OCI-LY1 (cell line): ENCODE data around the gene DRC3.

Experiments used
- H2AFZ ChIP-seq: fragments of 200-600 bp; sonication (generic), shearing (Covaris generic); 2 replicates; pipeline ENCODE4 v1.6.0; 2014; ENCODE audit warnings: antibody characterized with exemption, mild to moderate bottlenecking, low read length
- H3F3A ChIP-seq: fragments of 200-600 bp; sonication (generic), shearing (Covaris generic); 2 replicates; pipeline ENCODE4 v1.6.0; 2014; ENCODE audit warnings: mild to moderate bottlenecking, antibody characterized with exemption, low read length, moderate library complexity; ENCODE audit not compliant: insufficient read depth
- H3K27ac ChIP-seq: fragments of 200-600 bp; sonication (generic); 2 replicates; pipeline ENCODE4 v1.5.1; 2014; ENCODE audit warnings: low read length, mixed run types, mild to moderate bottlenecking, low read depth; ENCODE audit not compliant: poor library complexity, severe bottlenecking
- H3K27me3 ChIP-seq: fragments of 200-600 bp; sonication (generic); 2 replicates; pipeline ENCODE4 v1.6.0; 2014; ENCODE audit warnings: antibody characterized with exemption, mild to moderate bottlenecking, low read length, moderate library complexity; ENCODE audit not compliant: insufficient read depth
- H3K36me3 ChIP-seq: fragments of 200-600 bp; sonication (generic); 2 replicates; pipeline ENCODE4 v1.6.1; 2014; ENCODE audit warnings: mild to moderate bottlenecking, antibody characterized with exemption, low read length, moderate library complexity, mixed read lengths; ENCODE audit not compliant: insufficient read depth
- H3K4me1 ChIP-seq: fragments of 200-600 bp; sonication (generic); 2 replicates; pipeline ENCODE4 v1.5.1; 2014; ENCODE audit warnings: mild to moderate bottlenecking, low read length, moderate library complexity; ENCODE audit not compliant: insufficient read depth, severe bottlenecking
- H3K4me2 ChIP-seq: fragments of 200-600 bp; sonication (generic), shearing (Covaris generic); 2 replicates; pipeline ENCODE4 v1.6.1; 2014; ENCODE audit warnings: low read length
- H3K4me3 ChIP-seq: fragments of 200-600 bp; sonication (generic); 2 replicates; pipeline ENCODE4 v1.5.1; 2014; ENCODE audit warnings: low read length, low read depth, mild to moderate bottlenecking, mixed read lengths; ENCODE audit not compliant: poor library complexity, severe bottlenecking
- H3K79me2 ChIP-seq: fragments of 200-600 bp; shearing (Covaris generic); 2 replicates; pipeline ENCODE4 v1.6.1; 2016; ENCODE audit warnings: mixed run types, low read length, mixed read lengths; ENCODE audit not compliant: insufficient read depth
- H3K9ac ChIP-seq: fragments of 200-600 bp; sonication (generic), shearing (Covaris generic); 2 replicates; pipeline ENCODE4 v1.6.1; 2014; ENCODE audit warnings: mild to moderate bottlenecking, low read length, mixed read lengths
- H3K9me2 ChIP-seq: fragments of 200-600 bp; sonication (generic), shearing (Covaris generic); 2 replicates; pipeline ENCODE4 v1.6.1; 2014; ENCODE audit warnings: low read depth, mild to moderate bottlenecking, low read length, mixed read lengths
- H3K9me3 ChIP-seq: fragments of 200-600 bp; shearing (Covaris generic); 2 replicates; pipeline ENCODE4 v1.6.1; 2014; ENCODE audit warnings: low read length, mixed read lengths
- H4K20me1 ChIP-seq: fragments of 200-600 bp; sonication (generic), shearing (Covaris generic); 2 replicates; pipeline ENCODE4 v1.6.0; 2016; ENCODE audit warnings: mild to moderate bottlenecking, low read length; ENCODE audit not compliant: insufficient read depth
- CTCF ChIP-seq: fragments of 200-600 bp; sonication (generic), shearing (Covaris generic); IDR thresholded peaks from 2 replicates; pipeline ENCODE4 v1.5.1; 2017; ENCODE audit warnings: mild to moderate bottlenecking, antibody characterized with exemption, low read length, moderate library complexity, mixed read lengths
- EZH2 ChIP-seq: fragments of 200-600 bp; sonication (generic), shearing (Covaris generic); IDR thresholded peaks from 2 replicates; pipeline ENCODE4 v1.8.0; 2017; ENCODE audit warnings: borderline replicate concordance, mixed run types, mild to moderate bottlenecking, antibody characterized with exemption, low read length, moderate library complexity, mixed read lengths

DRC3 gene

GRCh38 chr17:18025241-18025944 is 52.7 kb downstream of the DRC3 start:
- Histone ChIP-seq H2AFZ (no peak overlapping the region), H3K9me2 (no peaks in the 10 kb centered on the region), H4K20me1 (no peaks in the 10 kb centered on the region), H3K4me3 (no peak overlapping the region), H3K79me2 (peaks cover 5% of the 10 kb centered on the region; the same call in 1 of the 2 replicates), H3K4me1 (no peaks in the 10 kb centered on the region), H3K27me3 (no peaks in the 10 kb centered on the region), H3F3A (no peaks in the 10 kb centered on the region), H3K27ac (no peak overlapping the region), H3K36me3 (peaks cover 55% of the 10 kb centered on the region), H3K4me2 (no peak overlapping the region), H3K9me3 (no peaks in the 10 kb centered on the region), H3K9ac (no peak overlapping the region)
- TF ChIP-seq EZH2 = no peak
- TF ChIP-seq CTCF = no peak

- H3K79me2 ChIP-seq = peaks cover 5% of the 10 kb centered on the region; the same call in 1 of the 2 replicates
- no peaks in the 10 kb centered on the region for H3F3A ChIP-seq
- H3K4me2 ChIP-seq = no peak overlapping the region
- H3K4me1 ChIP-seq = no peaks in the 10 kb centered on the region
- peaks cover 50% of the 10 kb centered on the region for H3K36me3 ChIP-seq
- no peaks in the 10 kb centered on the region for H4K20me1 ChIP-seq
- H3K27ac ChIP-seq = no peak overlapping the region
- H3K4me3 ChIP-seq = no peak overlapping the region
- no peaks in the 10 kb centered on the region for H3K9me3 ChIP-seq
- no peak for TF ChIP-seq CTCF
- no peak for TF ChIP-seq EZH2
- H3K9ac ChIP-seq = no peak overlapping the region
- no peak overlapping the region for H2AFZ ChIP-seq
- H3K27me3 ChIP-seq = no peaks in the 10 kb centered on the region
- H3K9me2 ChIP-seq = no peaks in the 10 kb centered on the region
Measured at GRCh38 chr17:18025945-18026776, 53.5 kb downstream of the DRC3 start.

- Histone ChIP-seq H2AFZ (no peak overlapping the region), H3K9ac (no peak overlapping the region), H3K9me3 (no peaks in the 10 kb centered on the region), H3K79me2 (peaks cover 12% of the 10 kb centered on the region), H3K9me2 (no peaks in the 10 kb centered on the region), H3F3A (no peaks in the 10 kb centered on the region), H3K36me3 (peaks cover 45% of the 10 kb centered on the region), H3K4me1 (no peaks in the 10 kb centered on the region), H3K4me3 (no peak overlapping the region), H3K27me3 (no peaks in the 10 kb centered on the region), H3K27ac (no peak overlapping the region), H3K4me2 (no peak overlapping the region), H4K20me1 (no peaks in the 10 kb centered on the region)
- no peak for TF ChIP-seq EZH2
- TF ChIP-seq CTCF = no peak
Measured at GRCh38 chr17:18027280-18027679, 54.6 kb downstream of the DRC3 start.
